HepG2 (cell line): ENCODE measurements around the gene OSBPL3. TPM values are rescaled to one million over a fixed set of nuclear protein-coding genes. Genes with fewer than 3 reads are reported as not detected.
A peak's percentile ranks its signal among the peaks of the same experiment; 100 is the strongest.

Source experiments
- CAMTA2 ChIP-seq: sonication (generic); formaldehyde crosslinking; IDR thresholded peaks from 2 replicates; pipeline ENCODE4 v1.4.0; 2020; ENCODE audit warnings: mild to moderate bottlenecking, missing genetic modification reagents, borderline replicate concordance
- DMAP1 ChIP-seq: IDR thresholded peaks from 2 replicates; pipeline ENCODE4 v1.6.1; 2016
- HMGA1 ChIP-seq: sonication (generic); formaldehyde crosslinking; conservative IDR thresholded peaks from 2 replicates; pipeline ENCODE4 v1.4.0; 2020; ENCODE audit warnings: missing genetic modification reagents
- HOXA9 ChIP-seq: sonication (generic); formaldehyde crosslinking; IDR thresholded peaks from 2 replicates; pipeline ENCODE4 v1.8.1; 2022; ENCODE audit warnings: missing genetic modification reagents, mild to moderate bottlenecking, moderate library complexity, borderline replicate concordance
- PCBP2 ChIP-seq: fragments of 200-400 bp; formaldehyde crosslinking; optimal IDR thresholded peaks from 2 replicates; pipeline ENCODE3; 2018; ENCODE audit warnings: low read length, low read depth; ENCODE audit not compliant: poor library complexity, severe bottlenecking
- POLR2G ChIP-seq: fragments of 200-400 bp; formaldehyde crosslinking; IDR thresholded peaks from 2 replicates; pipeline ENCODE4 v1.6.1; 2018; ENCODE audit warnings: mild to moderate bottlenecking, low read depth, low read length, moderate library complexity
- SAFB2 ChIP-seq: sonication (generic); formaldehyde crosslinking; IDR thresholded peaks from 2 replicates; pipeline ENCODE4 v1.5.1; 2020; ENCODE audit warnings: missing genetic modification reagents, low read depth, mild to moderate bottlenecking, borderline replicate concordance
- SIN3B ChIP-seq: fragments of 150-350 bp; IDR thresholded peaks from 2 replicates; pipeline ENCODE4 v1.6.1; 2014; ENCODE audit warnings: low read length
- SP4 ChIP-seq: sonication (generic); formaldehyde crosslinking; IDR thresholded peaks from 2 replicates; pipeline ENCODE4 v1.8.1; 2023; ENCODE audit warnings: mild to moderate bottlenecking, missing genetic modification reagents
- TSC22D2 ChIP-seq: sonication (generic); formaldehyde crosslinking; IDR thresholded peaks from 2 replicates; pipeline ENCODE4 v1.5.1; 2020; ENCODE audit warnings: missing genetic modification reagents, mild to moderate bottlenecking, borderline replicate concordance
- ZMAT3 ChIP-seq: sonication (generic); formaldehyde crosslinking; conservative IDR thresholded peaks from 2 replicates; pipeline ENCODE4 v1.7.0; 2021; ENCODE audit warnings: missing genetic modification reagents
- ZMYM3 ChIP-seq: sonication (generic); formaldehyde crosslinking; IDR thresholded peaks from 2 replicates; pipeline ENCODE4 v1.5.1; 2020; ENCODE audit warnings: mild to moderate bottlenecking, missing genetic modification reagents
- ZMYM4 ChIP-seq: sonication (generic); formaldehyde crosslinking; IDR thresholded peaks from 2 replicates; pipeline ENCODE4 v1.8.1; 2023; ENCODE audit warnings: mild to moderate bottlenecking, missing genetic modification reagents
- ZNF101 ChIP-seq: sonication (generic); formaldehyde crosslinking; IDR thresholded peaks from 2 replicates; pipeline ENCODE4 v1.4.0; 2020; ENCODE audit warnings: mild to moderate bottlenecking, low read depth, missing genetic modification reagents, borderline replicate concordance
- ZNF30 ChIP-seq: sonication (generic); formaldehyde crosslinking; IDR thresholded peaks from 2 replicates; pipeline ENCODE4 v1.5.0; 2020; ENCODE audit warnings: mild to moderate bottlenecking, missing genetic modification reagents
- ZNF616 ChIP-seq: sonication (generic); formaldehyde crosslinking; IDR thresholded peaks from 2 replicates; pipeline ENCODE4 v1.5.0; 2020; ENCODE audit warnings: low read depth, mild to moderate bottlenecking, missing genetic modification reagents
- ZNF75D ChIP-seq: sonication (generic); formaldehyde crosslinking; IDR thresholded peaks from 2 replicates; pipeline ENCODE4 v1.8.1; 2023; ENCODE audit warnings: missing genetic modification reagents, mild to moderate bottlenecking, borderline replicate concordance
- ZNF781 ChIP-seq: sonication (generic); formaldehyde crosslinking; IDR thresholded peaks from 2 replicates; pipeline ENCODE4 v1.5.1; 2020; ENCODE audit warnings: borderline replicate concordance, mild to moderate bottlenecking, missing genetic modification reagents; ENCODE audit errors: not compliant biosample characterization
- ZSCAN12 ChIP-seq: sonication (generic); formaldehyde crosslinking; IDR thresholded peaks from 2 replicates; pipeline ENCODE4 v1.9.0; 2021; ENCODE audit warnings: mild to moderate bottlenecking, missing genetic modification reagents
- polyA plus RNA-seq, 8 experiments: library from polyadenylated mRNA; depleted of rRNA in 3 of 8; stranded (reverse) in 7 of 8; unstranded in 1 of 8; fragments of >200 nt; fragmentation: Illumina TruSeq in 4 of 8; extraction: Trizol in 4 of 8; gene quantifications; 2 replicates each; pipeline versions ENCODE4 v1.2.1 to v1.2.3, GENCODE V29; 2011 to 2016; ENCODE audit warnings: low read depth in 4 of 8, missing spikeins in 1 of 8, mixed read lengths in 1 of 8; ENCODE audit not compliant: insufficient read depth in 1 of 8
- total RNA-seq, 5 experiments: library from RNA; depleted of rRNA; stranded (reverse); fragments of >200 nt; fragmentation: Illumina TruSeq; extraction: Trizol; gene quantifications; 2 replicates each; pipeline ENCODE4 v1.2.3, GENCODE V29; 2016; ENCODE audit warnings: low read depth in 1 of 5
- TF ChIP-seq, protein P1 (sequence below): sonication (generic); formaldehyde crosslinking; IDR thresholded peaks from 2 replicates; pipeline ENCODE4 v1.5.0; 2020; ENCODE audit warnings: mild to moderate bottlenecking, missing genetic modification reagents, moderate library complexity
- TF ChIP-seq, protein P2 (sequence below): sonication (generic); formaldehyde crosslinking; IDR thresholded peaks from 2 replicates; pipeline ENCODE4 v1.4.0; 2020; ENCODE audit warnings: missing genetic modification reagents, low read depth, mild to moderate bottlenecking, borderline replicate concordance
- TF ChIP-seq, protein P3 (sequence below): sonication (generic); formaldehyde crosslinking; IDR thresholded peaks from 2 replicates; pipeline ENCODE4 v1.8.0; 2022; ENCODE audit warnings: missing genetic modification reagents, mild to moderate bottlenecking, moderate library complexity, borderline replicate concordance
- TF ChIP-seq, protein P4 (sequence below): IDR thresholded peaks from 2 replicates; pipeline ENCODE4 v1.6.1; 2012; ENCODE audit warnings: inconsistent platforms

The OSBPL3 gene
- total and polyA plus RNA-seq, 2 of the 13 experiments (the other 11 are each of a cell fraction or from before 2014, with no cell fraction given), result 8.8 to 28.9 TPM

DNA sequence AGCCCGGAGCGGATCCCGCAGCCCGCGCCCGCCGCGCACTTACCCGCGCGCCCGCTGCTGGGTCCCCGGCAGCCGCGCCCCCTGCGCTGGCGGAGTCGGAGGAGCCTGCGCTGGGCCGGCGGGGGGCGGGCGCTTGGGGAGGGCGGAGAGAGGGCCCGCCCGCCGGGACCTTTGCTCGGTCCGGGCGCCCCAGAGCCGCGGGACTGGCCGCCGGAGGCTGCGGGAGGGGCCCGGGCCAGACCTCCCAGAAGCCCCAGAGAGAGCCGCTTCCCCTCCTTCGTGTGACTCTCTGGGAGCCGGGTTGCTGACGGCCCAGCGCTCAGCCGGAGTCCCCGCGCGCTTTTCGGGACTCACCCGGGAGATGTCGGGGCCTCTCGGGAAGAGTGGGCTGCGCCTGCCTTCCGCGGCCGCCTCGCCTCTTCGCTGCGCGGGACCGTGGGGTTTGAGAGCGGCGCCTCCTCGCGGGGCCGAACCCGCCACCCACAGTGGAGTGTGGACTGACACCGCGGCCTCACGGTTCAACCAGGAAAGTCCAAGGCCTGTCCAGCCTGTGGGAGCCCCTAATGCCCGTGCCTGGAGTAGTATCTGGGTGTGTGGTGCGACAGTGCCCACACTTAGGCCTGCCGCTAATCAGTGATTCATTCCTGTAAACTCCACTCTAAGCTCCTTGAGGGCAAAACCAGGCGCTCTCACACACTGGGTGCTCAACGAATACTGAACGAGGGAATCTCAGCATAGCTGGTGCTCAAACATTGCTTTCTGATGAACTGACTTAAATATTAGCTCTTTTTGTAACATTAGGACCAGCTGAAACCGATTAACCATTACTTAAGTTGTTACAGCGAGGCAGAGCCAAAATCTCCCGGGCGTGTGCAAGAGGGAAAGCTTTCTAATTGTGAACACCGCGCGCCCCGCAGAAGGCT is 222.4 kb downstream of the OSBPL3 start, which contains the start of gene GSDME (continued):
- peak; percentile 85; the same call in 1 of the 2 replicates for TF ChIP-seq POLR2G
- no peak for TF ChIP-seq ZMYM3 (CRISPR knock-in tag)
- TF ChIP-seq ZNF781 (CRISPR knock-in tag), result no peak
- TF ChIP-seq, protein P1, sequence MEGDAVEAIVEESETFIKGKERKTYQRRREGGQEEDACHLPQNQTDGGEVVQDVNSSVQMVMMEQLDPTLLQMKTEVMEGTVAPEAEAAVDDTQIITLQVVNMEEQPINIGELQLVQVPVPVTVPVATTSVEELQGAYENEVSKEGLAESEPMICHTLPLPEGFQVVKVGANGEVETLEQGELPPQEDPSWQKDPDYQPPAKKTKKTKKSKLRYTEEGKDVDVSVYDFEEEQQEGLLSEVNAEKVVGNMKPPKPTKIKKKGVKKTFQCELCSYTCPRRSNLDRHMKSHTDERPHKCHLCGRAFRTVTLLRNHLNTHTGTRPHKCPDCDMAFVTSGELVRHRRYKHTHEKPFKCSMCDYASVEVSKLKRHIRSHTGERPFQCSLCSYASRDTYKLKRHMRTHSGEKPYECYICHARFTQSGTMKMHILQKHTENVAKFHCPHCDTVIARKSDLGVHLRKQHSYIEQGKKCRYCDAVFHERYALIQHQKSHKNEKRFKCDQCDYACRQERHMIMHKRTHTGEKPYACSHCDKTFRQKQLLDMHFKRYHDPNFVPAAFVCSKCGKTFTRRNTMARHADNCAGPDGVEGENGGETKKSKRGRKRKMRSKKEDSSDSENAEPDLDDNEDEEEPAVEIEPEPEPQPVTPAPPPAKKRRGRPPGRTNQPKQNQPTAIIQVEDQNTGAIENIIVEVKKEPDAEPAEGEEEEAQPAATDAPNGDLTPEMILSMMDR (CRISPR knock-in tag), result peak; percentile 21; the same call in 1 of the 2 replicates
- TF ChIP-seq PCBP2, result no peak
- no peak for TF ChIP-seq HMGA1
- TF ChIP-seq, protein P2, sequence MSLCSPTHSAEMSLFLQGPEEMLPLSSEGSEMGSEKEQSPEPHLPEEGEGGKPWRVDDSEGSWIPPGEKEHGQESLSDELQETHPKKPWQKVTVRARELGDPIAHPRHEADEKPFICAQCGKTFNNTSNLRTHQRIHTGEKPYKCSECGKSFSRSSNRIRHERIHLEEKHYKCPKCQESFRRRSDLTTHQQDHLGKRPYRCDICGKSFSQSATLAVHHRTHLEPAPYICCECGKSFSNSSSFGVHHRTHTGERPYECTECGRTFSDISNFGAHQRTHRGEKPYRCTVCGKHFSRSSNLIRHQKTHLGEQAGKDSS, result no peak
- TF ChIP-seq DMAP1, result peak; percentile 61; the same call in 1 of the 2 replicates
- TF ChIP-seq, protein P3, sequence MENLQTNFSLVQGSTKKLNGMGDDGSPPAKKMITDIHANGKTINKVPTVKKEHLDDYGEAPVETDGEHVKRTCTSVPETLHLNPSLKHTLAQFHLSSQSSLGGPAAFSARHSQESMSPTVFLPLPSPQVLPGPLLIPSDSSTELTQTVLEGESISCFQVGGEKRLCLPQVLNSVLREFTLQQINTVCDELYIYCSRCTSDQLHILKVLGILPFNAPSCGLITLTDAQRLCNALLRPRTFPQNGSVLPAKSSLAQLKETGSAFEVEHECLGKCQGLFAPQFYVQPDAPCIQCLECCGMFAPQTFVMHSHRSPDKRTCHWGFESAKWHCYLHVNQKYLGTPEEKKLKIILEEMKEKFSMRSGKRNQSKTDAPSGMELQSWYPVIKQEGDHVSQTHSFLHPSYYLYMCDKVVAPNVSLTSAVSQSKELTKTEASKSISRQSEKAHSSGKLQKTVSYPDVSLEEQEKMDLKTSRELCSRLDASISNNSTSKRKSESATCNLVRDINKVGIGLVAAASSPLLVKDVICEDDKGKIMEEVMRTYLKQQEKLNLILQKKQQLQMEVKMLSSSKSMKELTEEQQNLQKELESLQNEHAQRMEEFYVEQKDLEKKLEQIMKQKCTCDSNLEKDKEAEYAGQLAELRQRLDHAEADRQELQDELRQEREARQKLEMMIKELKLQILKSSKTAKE, result no peak
- TF ChIP-seq ZSCAN12 (CRISPR knock-in tag), result no peak
- peak; percentile 62 for TF ChIP-seq SP4 (CRISPR knock-in tag)
- peak; percentile 69 for TF ChIP-seq ZMYM4 (CRISPR knock-in tag)
- no peak for TF ChIP-seq ZNF75D (CRISPR knock-in tag)
- TF ChIP-seq, protein P4, sequence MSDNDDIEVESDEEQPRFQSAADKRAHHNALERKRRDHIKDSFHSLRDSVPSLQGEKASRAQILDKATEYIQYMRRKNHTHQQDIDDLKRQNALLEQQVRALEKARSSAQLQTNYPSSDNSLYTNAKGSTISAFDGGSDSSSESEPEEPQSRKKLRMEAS, result peak; percentile 49; the same call in 1 of the 2 replicates
- no peak for TF ChIP-seq HOXA9 (CRISPR knock-in tag)
- 0 out of 2 replicates have a peak, but pooled peaks have one; percentile 28 for TF ChIP-seq SAFB2
- no peak for TF ChIP-seq ZNF616
- no peak for TF ChIP-seq ZNF30 (CRISPR knock-in tag)
- no peak for TF ChIP-seq TSC22D2 (CRISPR knock-in tag)
- no peak for TF ChIP-seq ZNF101 (CRISPR knock-in tag)
- TF ChIP-seq ZMAT3 (CRISPR knock-in tag), result no peak
- 0 out of 2 replicates have a peak, but pooled peaks have one; percentile 41 for TF ChIP-seq CAMTA2 (CRISPR knock-in tag)
- TF ChIP-seq SIN3B, result no peak
